GM18526 (cell line): ENCODE data around the gene KRT82.

Experiments used
- POLR2A ChIP-seq: IDR thresholded peaks from 3 replicates; pipeline ENCODE4 v1.6.1; 2011; ENCODE audit not compliant: insufficient read length; ENCODE audit errors: extremely low read depth

KRT82 gene

DNA sequence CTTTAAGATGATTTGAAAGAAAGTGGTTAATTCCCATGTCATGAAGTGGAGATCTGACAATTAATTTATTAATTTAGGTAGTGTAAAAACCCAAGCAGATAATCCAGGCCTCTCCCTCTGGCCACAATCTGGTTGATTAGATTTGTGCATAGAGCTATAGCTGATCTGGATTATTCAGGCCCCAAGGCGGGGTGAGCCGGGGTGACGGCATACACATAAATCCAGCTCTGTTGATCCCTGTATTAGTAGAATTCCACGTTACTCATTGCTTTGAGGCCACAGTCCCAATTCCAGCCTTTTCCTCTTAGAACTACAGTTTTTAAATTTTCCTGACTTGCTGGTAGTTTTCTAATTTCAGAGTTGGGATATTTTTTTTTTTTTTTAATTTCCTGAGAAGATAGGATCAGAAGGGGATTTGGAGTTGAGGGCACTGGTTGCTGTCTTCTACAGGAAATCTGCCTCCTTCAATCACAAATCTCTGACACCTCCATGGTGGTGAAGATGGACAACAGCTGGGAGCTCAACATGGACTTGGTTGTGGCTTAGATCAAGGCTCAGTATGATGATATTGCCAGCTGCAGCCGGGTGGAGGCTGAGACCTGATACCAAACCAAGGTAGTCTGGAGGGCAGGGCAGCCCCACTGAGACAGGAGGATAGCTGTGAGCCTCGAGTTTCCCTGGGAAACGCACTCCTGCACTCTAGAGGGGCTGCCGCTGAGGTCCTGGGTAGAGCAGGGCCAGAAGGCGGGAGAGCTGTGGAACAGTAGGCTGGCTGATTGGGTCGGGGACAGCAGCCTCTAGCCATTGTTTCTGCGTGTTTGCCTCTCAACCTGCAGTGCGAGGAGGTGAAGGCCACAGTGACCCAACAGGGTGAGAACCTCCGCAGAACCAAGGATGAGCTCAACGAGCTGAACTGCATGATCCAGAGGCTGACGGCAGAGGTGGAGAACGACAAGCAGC, 58.3 kb downstream of the KRT82 start:
- TF ChIP-seq POLR2A: no peak

DNA sequence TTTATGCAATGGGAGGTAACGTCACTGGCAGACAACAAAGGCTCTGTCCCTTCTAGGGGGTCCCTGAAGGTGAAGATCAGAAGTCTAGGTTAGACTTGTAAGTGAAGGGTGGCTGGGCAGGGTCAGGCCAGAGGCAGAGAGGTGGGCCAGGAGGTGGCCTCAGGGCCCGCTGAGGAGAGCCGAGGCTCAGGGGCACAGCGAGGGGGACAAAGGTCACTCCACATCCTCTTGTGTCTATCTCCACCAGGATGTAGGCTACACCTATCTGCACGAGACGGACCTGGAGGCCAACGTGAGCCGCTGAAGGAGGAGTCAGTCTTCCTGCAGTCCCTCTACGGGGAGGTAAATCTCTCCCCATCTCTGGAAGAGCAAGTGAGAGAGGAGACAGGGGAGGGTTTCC, 59.1 kb downstream of the KRT82 start:
- TF ChIP-seq POLR2A: no peak

- TF ChIP-seq POLR2A: no peak
Observed at GRCh38 chr12:52346593-52346992, 59.5 kb downstream of the KRT82 start.

DNA sequence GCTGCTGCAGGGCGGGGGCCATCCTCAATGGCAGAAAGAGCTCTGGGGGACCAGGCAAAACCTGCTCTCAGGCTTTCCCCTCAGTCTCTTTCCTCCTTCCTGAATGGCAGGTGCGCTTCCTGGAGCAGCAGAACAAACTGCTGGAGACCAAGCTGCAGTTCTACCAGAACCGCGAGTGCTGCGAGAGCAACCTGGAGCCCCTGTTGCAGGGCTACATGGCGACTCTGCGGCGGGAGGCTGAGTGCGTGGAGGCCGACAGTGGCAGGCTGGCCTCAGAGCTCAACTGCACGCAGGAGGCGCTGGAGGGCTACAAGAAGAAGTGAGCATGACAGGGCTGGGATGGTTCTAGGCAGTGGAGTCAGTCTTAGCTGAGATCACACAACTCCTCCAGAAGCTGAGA, 62.0 kb downstream of the KRT82 start:
- TF ChIP-seq POLR2A: no peak
